ENCODE results near the gene ZNF410.

ZNF410 gene

GRCh38 chr14:73958591-73958990 is 71.9 kb downstream of the ZNF410 start:
- DNase-seq: no peak

GRCh38 chr14:73961192-73961591 is 74.5 kb downstream of the ZNF410 start:
- DNase-seq: no peak

GRCh38 chr14:73965216-73965615 is 78.6 kb downstream of the ZNF410 start:
- no peak for DNase-seq

- DNase-seq: no peak
Measured at GRCh38 chr14:73968885-73969284, 82.2 kb downstream of the ZNF410 start.

GRCh38 chr14:73973497-73973896 is 86.8 kb downstream of the ZNF410 start:
- no peak for DNase-seq

GRCh38 chr14:73976125-73976524 is 89.5 kb downstream of the ZNF410 start:
- DNase-seq: no peak

- DNase-seq: no peak
Measured at GRCh38 chr14:73977896-73978295, 91.2 kb downstream of the ZNF410 start.

Measured in activated CD8-positive, alpha-beta memory T cell treated with anti-CD3 and anti-CD28 coated beads, Interleukin-2, amount 50 U/mL, for 4 hours (primary cell).